Brain pericyte (primary cell): ENCODE data around the gene EVA1C.
"Not testable (repeated sequence)": the region's sequence is repeated elsewhere in the genome, so short reads cannot be mapped to it uniquely, and the experiment has no call there.

Experiments used
- DNase-seq: peaks from one replicate; pipeline ENCODE4 v3.0.0-alpha.2; 2012; ENCODE audit warnings: low read depth, low spot score

EVA1C gene

GRCh38 chr21:32499249-32500055, 86.9 kb downstream of the EVA1C start:
- DNase-seq, result no peak

- not testable (repeated sequence) for DNase-seq
Measured at GRCh38 chr21:32503641-32504040, 91.1 kb downstream of the EVA1C start.

GRCh38 chr21:32505767-32506166, 93.3 kb downstream of the EVA1C start:
- DNase-seq, result not testable (repeated sequence)

GRCh38 chr21:32506411-32506965, 94.0 kb downstream of the EVA1C start:
- DNase-seq, result not testable (repeated sequence)

- DNase-seq, result no peak
Measured at GRCh38 chr21:32507342-32507919, 94.9 kb downstream of the EVA1C start.

GRCh38 chr21:32508036-32508435, 95.5 kb downstream of the EVA1C start:
- DNase-seq, result not testable (repeated sequence)

GRCh38 chr21:32508558-32508957, 96.1 kb downstream of the EVA1C start:
- no peak for DNase-seq

- DNase-seq, result not testable (repeated sequence)
Measured at GRCh38 chr21:32508975-32509374, 96.5 kb downstream of the EVA1C start.

GRCh38 chr21:32514275-32515055, 102.0 kb downstream of the EVA1C start:
- DNase-seq, result peak; percentile 52

GRCh38 chr21:32515874-32516273, 103.4 kb downstream of the EVA1C start:
- no peak for DNase-seq

GRCh38 chr21:32516756-32517649, 104.5 kb downstream of the EVA1C start:
- peak; percentile 81 for DNase-seq

- no peak for DNase-seq
Measured at GRCh38 chr21:32519945-32520874, 107.7 kb downstream of the EVA1C start.

- DNase-seq, result no peak
Measured at GRCh38 chr21:32520875-32521735, 108.6 kb downstream of the EVA1C start.

- no peak for DNase-seq
Measured at GRCh38 chr21:32521736-32522355, 109.3 kb downstream of the EVA1C start.

GRCh38 chr21:32523463-32523862, 111.0 kb downstream of the EVA1C start:
- no peak for DNase-seq

GRCh38 chr21:32523988-32524719, 111.6 kb downstream of the EVA1C start:
- DNase-seq, result no peak

GRCh38 chr21:32525282-32525681, 112.8 kb downstream of the EVA1C start:
- no peak for DNase-seq

- no peak for DNase-seq
Measured at GRCh38 chr21:32529679-32530078, 117.2 kb downstream of the EVA1C start.
